RPMI7951 (cell line): Measurements from ENCODE around the gene FAM193B. TPM values are rescaled to one million over a fixed set of nuclear protein-coding genes. Genes with fewer than 3 reads are reported as not detected.
A peak's percentile ranks its signal among the peaks of the same experiment; 100 is the strongest.
"Not testable (repeated sequence)": the region's sequence is repeated elsewhere in the genome, so short reads cannot be mapped to it uniquely, and the experiment has no call there.

ENCODE experiments used
- DNase-seq: peaks from one replicate; pipeline ENCODE4 v3.0.0-alpha.2; 2012; ENCODE audit warnings: low read depth
- total RNA-seq: library from RNA; depleted of rRNA; stranded (reverse); fragments of >200 nt; shearing (Covaris generic); gene quantifications from 2 replicates; pipeline ENCODE4 v1.2.3, GENCODE V29; 2014

The FAM193B gene
- total RNA-seq, 1 experiment from 2014 or later, result 11.8 TPM

GRCh38 chr5:177537389-177538361 lies 16.7 kb downstream of the FAM193B start:
- DNase-seq, result peak; percentile 84

- DNase-seq, result no peak
Observed at GRCh38 chr5:177536386-177536785, 18.0 kb downstream of the FAM193B start.

DNA sequence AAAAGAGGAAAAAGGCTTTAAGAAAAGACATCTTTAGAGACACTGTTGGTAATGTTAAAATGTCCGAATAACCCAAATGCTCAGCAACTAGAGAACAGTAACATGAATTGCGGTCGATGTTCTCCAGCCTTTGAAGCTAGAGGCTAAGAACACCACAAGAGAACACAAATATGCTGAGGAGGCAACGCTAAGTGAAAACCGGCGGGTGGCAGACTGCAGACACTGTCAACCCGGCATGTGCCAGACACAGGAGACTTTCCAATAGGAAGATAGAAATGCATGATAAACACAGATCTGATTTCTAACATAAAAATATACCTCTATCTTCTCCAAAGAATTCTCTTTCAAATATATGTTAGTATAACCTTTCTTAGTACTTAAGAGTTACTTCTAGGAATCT lies 19.2 kb downstream of the FAM193B start:
- no peak for DNase-seq

DNA sequence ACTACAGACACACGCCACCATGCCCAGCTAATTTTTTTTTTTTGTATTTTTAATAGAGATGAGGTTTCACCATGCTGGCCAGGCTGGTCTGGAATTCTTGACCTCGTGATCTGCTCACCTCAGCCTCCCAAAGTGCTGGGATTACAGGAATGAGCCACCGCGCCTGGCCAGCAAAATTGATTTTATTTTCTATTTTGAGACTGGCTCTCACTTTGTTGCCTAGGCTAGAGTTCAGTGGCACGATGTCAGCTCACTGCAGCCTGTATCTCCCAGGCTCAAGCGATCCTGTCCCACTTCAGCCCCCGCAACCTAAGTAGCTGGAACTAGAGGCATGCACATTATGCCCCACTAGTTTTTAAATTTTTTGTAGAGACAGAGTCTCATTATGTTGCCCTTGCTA lies 19.9 kb downstream of the FAM193B start:
- DNase-seq, result not testable (repeated sequence)

DNA sequence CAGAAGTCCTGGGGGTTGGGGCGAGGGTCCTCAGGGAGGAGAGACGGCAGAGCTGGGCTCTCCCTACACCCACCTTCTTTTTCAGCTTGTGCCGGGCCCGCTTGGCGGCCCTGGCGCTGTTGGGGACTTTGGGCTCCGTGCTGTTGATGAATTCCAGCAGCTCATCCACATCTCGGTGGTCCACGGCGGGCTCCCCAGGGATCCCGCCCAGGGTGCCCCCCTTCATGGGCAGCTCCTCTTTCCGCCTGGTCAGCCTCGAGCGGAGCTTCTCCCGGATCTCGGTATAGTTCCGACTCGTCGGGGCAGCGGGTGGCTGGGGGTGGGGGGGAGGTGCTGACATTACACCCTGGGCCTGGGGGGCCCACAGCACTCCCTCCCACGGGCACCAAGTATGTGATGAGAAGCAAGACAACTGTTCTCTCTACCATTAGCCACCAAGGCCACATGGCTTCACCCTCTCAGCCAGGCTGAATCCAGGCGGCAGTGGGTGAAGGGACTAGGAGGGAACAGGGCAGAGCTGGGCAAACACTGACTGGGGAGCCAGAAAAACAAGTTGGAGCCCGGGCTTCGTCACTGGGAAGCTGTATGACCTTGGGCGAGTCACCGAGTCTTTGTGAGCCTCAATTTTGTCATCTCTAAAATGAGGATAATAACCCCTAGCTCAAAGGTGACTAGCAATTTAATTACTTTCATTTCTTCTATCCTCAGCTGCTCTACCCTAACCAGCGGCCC lies 23.0 kb downstream of the FAM193B start:
- no peak for DNase-seq

GRCh38 chr5:177530638-177531037 lies 23.7 kb downstream of the FAM193B start:
- DNase-seq, result no peak

DNA sequence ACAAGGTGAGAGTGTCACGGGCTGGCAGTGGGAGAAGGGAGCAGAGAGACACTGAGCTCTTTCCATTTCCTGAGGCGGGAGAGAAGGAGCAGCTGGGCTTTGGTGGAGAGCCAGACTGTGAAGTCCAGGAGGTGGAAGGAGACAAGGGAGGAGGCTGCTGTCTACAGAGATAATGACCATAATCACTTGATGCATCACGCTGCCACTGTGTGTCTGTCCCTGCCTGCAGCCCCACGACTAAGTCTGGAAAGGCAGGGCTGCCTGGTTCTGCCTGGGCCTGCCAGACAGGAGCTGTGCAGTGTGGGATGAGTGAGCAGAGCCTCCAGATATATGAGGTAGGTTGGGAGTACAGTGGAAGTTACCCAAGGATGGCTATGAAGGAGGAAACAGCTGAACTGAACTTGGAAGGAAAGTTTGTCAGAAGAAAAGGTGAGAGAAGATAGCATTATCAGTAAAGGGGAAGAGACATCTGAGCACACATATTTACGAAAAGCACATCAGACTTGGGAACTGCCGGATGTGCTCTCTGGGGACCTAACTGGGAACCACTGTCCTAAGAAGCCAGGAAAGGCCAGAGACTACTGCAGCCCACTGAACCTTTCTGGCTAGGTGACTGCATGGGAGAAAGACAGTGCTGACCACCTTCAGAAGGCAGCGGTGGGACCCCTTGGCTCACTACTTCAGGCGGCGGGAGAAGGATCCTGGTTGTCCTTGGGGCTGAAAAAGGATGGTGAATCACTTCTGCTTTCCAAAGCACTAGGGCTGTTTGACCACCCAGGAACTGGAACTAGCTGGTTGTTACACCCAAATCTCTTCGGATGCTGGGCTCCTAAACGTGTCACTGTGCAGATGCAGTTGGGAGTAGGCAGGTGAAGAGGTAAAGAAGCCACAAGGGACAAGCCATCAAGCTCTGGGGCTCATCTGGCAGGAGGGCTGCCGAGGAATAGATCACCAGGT lies 24.8 kb downstream of the FAM193B start:
- no peak for DNase-seq

- no peak for DNase-seq
Observed at GRCh38 chr5:177528631-177529030, 25.7 kb downstream of the FAM193B start.

- no peak for DNase-seq
Observed at GRCh38 chr5:177527595-177527994, 26.8 kb downstream of the FAM193B start.

DNA sequence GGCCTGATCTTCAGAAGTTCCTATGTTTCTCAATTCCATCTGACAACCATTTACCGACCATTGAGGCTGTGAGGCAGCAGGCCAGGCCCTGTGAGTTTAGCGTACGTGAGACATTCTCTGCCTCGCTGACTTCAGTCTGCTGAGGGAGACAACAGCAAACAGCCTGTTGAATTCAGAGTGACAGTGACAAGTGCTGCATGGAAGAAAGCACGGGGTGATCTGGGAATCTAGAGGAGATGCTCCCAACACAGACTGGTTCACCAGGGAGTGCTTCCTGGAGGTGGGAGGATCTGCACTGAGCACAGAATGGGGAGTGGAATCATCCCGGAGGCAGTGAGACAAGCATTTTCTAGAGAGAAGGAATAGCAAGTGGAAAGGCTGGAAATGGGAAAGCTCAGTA lies 27.6 kb downstream of the FAM193B start:
- no peak for DNase-seq

DNA sequence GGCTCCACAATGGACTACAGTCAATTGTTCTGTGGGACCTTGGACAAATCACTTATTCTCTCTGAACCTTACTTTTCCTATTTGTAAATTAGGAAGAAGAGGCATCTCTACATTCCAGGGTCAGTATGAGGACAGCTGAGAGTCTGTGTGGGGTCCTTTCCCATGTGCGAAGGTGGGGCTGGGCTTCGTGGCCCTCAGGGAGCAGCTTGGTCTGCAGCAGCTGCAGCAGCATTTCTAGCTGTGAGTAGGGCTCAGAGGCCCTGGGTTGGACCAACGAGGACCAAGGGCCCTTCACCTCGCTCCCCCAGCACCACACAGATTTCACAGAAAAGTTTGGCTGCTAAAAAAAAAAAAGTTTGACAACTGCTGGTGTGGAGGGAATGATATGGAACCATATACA lies 28.2 kb downstream of the FAM193B start:
- DNase-seq, result no peak

- DNase-seq, result no peak
Observed at GRCh38 chr5:177524941-177525655, 29.3 kb downstream of the FAM193B start.

DNA sequence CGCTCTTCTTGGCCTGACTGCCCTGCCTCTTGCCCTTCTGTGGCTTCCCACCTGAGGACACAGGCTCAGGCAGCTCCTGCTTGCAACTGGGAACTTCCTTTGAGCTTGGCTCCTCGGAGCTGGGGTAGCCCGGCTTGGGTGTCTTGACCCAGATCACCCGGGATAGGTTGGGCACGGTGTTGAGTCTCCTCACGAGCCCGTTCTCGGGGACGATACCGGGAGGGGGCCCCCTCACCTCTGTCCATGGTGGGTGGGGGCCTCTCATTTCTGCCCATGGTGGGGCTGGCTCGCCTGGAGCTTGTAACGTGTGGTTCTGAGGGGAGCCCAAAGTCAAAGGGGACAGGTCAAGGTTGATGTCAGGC lies 29.8 kb downstream of the FAM193B start:
- DNase-seq, result no peak

DNA sequence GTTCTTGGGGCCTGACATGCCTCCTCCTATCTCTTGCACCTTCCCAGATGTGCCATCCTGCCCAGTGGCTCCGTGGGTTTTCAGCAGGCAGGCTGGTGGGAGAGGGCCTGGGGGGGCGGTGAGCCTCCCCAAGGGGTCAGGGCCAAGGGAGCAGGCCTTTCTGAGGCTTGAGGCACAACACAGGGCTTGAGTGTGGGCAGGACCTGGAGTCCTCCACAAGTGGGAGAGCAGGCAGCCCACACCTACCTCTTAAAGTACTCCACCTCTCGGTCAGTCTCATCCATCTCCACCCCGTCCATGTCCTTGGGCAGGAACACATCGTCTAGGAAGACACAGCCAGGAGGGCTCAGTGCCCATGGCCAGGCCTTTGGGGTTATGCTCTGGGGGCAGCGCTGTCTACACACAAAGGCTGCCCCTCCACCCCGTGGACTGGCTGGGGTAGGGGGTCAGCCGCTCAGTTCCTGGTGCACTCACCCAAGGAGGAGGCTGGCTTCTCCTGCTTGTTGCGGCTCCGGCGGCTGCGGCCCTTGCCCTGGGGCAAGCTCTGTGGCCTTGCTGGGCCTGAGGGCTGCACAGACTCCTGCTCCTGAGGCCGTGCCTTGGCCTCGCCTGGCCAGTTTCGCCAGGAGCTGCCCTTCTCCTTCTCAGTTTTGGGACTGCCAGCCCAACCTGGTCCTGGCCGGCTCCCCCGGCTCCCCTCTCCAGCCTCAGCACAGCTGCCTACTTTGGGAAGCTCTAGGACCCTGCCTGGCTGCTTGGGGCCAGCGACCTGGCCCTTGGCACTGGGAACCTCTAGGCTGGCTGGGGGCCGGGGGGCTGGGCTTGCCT lies 30.4 kb downstream of the FAM193B start:
- DNase-seq, result no peak

DNA sequence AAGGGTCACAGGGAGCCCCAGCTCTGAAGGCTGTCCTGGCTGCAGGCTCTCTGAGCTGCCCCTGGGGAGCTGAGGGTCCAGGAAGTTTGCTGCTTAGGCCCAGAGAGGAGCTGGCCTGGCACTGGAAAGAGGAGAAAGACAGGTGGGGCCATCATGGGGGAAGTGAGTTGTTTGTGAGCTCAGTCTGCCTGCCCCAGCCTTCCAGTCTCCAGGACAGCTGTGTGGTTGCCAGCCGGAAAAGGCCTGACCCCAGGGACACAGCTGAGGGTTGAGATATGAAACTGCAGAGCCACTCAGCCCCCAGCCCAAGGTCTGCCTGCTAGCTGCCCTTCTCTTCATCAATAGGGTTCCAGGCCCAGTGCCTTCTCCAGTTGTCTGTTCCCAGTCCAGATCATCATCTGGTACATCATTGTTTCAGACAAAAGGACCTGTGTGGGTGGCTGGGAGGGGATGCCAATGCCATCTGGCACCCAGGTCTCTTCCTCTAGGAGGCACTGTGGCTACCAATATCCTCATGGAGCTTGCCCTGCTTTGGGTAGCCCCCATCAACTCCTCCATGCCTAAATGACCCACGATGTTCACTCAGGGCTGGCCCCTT lies 33.3 kb downstream of the FAM193B start:
- no peak for DNase-seq

GRCh38 chr5:177520271-177520670 lies 34.1 kb downstream of the FAM193B start:
- DNase-seq, result no peak

DNA sequence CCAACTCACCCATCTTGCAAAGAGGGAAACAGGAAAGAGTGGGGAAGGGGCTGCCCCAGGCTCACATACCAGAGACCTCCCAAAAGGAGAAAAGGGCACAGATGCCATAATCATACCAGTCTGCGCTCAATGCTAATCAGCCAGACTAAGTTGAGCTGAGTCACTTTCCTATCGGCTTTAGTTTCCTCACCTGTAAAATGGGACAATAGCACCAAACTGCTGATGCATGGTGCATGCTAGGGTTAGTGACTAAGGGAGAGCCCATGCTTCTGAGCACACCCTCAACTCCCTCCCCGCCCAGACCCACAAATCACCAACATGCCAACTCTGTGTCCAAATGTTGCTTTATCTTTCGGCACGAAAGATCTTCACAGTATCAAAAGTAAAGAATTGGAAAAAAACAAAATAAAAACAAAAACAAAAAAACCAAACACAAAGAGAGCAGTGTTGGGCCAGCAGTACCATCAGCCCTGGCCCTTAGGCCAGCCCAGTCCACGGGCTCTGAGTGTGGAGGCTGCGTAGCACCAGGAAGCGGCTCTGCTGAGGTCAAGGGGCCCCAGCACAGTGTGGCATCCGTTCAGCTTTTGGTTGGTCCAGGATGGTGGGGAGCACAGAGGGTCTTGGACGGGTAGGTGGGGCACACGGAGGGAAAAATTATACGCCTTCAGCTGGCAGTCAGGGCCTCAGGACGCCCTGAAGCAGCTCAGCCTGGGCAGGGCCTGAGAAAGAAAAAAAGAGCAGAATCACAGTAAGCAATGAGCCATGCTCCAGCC lies 34.7 kb downstream of the FAM193B start:
- no peak for DNase-seq

DNA sequence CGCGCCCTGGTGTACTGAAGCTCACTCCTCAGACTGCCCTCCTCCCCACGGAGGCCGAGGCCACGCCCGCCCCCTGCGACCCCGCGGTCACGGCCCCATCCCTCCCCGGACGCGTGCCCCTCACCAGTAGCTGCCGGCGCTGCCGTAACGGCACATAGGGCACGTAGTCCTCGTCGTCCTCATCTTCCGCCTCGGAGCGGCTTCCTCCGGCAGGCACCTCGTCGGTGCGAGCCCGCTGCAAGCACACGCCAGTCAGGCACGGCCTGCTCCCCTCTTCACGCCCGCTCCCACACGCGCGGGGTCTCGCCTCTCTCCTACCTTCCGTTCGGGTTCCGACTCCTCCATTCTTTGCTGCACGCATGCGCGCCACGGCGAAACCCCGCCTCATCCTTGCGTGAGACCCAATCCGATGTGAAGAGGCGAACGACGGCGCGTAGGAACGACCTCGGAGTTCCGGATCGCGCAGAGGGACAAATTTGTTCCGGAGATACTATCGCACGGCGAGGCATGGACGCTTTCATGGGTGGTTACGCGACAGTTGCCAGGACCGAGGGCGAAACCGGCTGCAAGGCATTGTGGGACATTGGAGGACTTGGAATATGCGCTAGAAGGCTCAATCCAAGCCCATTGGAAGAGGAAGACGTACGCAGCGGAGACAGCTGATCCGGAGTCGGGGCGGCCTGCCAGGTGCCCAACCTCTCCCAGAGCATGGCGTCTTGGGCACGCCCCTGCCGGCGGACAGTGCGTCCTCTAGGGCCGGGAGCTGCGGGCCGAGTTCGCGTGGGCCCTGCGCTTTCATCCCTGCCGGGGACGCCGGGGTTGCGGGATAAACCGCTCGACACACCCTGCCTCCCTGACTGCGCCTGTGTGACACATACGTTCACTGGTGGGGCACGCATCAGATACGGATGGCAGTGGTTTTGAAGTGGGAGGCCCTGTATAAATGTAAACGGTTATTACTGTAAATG lies 37.5 kb downstream of the FAM193B start, which contains the start of gene DDX41:
Gene DDX41 (minus strand): TSS at position 361 of the 968 bp plus-strand sequence. CDS start 16 bp downstream, at position 345.
- DNase-seq, result peak; percentile 98
